Stimulated activated CD4-positive, alpha-beta T cell treated with anti-CD3 and anti-CD28 coated beads, Interleukin-1b, Interleukin-23, amount 100 ng/mL, for 48 hours (primary cell): ENCODE results near the gene TMEM163.
A peak's percentile ranks its signal among the peaks of the same experiment; 100 is the strongest.

ENCODE experiments used
- DNase-seq: peaks from one replicate; pipeline ENCODE4 v3.0.0-alpha.2; 2020

The TMEM163 gene

DNA sequence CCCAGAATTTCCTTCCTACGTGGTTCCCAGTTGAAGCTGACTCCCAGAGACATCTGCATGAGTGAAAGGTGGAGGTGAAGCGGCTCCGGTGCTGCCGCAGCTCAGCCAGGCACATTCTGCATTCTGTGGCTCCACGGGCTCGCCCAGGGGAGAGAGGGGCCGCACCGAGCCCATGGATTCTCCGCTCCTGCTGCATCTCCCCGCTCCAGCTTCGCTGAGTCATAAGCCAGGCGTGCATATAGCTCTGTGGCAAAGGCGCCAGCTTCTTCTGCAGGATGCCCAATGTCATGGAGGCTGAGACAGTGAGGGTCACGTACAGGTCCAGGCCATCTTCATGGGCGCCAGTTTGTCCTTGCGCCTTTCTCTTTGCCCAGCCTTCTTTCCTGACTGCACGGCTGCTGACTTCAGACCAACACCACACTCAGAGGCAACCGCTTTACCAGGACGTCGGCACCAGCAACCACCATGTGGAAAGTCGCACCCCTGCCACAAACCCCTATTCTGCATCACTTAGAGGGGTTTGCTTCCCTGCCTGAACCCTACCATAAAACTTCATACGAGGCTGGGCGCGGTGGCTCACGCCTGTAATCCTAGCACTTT lies 249.2 kb downstream of the TMEM163 start:
- no peak for DNase-seq

GRCh38 chr2:134468776-134469175 lies 250.0 kb downstream of the TMEM163 start:
- no peak for DNase-seq

GRCh38 chr2:134468164-134468563 lies 250.6 kb downstream of the TMEM163 start:
- DNase-seq: no peak

GRCh38 chr2:134466141-134466540 lies 252.7 kb downstream of the TMEM163 start:
- peak; percentile 28 for DNase-seq

DNA sequence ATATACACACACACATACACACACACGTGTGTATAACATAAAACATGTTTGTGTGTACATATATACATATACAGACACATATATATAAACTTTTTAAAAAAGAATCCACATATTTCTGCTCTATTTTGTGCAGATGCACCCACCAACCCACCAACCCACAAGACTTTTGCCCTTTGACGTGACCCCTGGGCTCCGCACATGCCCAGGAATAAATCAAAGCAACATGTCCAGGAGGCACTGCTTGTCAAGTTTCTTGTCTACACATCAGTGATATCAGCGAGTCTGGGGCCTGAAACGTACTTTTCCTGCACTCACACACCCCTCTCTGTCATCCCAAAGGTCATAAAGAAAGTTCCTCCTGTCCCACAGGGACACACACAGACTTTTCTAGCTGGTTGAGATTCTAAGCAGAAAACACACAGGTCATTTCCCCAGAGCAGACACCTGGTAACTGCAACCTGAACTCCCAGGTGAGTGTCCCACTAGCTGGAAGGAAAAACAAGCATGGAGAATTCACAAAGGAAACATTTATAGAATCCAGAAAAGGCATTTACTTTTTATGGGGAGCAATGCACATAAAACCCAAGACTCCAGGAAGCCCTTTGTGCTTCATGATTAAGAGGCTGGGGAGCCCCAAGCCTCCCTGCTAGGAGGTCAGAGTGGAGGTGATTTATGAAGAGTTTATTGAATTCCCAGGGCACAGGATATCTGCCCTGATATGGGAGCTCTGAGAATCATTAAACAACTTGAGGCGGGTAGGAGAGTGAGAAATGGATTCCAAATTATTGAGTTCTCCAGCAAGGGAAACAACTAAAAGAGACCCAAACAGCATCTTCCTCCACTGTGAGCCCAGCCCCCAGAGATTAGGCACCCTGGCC lies 253.3 kb downstream of the TMEM163 start:
- no peak for DNase-seq

DNA sequence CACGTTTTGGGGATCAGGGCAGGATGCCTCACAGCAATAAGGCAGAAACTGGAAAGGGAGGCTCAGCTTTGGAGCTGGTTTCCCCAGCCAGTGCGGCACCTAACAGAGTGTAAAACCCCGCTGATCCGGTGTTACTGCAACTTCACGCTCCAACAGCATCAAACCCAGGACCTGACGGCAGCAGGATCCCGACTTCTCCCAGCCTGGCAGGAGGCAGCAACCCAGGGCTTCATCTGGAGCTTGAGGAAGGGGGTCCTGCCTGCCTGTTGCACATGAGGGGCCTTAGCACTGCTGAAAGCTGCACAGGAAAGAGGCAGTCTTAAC lies 255.1 kb downstream of the TMEM163 start:
- DNase-seq: no peak

- no peak for DNase-seq
These were observed 255.8 kb downstream of the TMEM163 start for GRCh38 chr2:134462791-134463698.

DNA sequence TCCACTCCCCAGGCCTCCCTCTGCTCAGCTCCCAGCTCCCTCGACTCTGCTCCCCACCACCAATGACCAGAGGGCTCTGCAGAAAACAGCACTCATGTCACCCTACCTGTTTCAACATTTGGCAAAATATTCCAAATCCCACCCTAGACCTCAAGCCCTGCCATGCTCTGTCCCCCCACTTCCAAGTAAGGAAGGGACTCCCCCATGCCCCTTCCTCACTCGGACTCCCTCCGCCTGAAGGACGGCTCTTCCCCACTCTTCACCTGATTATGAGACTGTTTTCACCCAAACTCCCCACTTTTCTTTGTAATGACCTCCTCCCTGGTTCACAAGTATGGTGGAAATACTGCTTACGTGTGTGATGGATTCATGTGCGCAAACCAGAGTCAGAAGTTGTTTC lies 256.5 kb downstream of the TMEM163 start:
- no peak for DNase-seq

- no peak for DNase-seq
These were observed 257.3 kb downstream of the TMEM163 start for GRCh38 chr2:134461511-134461910.

DNA sequence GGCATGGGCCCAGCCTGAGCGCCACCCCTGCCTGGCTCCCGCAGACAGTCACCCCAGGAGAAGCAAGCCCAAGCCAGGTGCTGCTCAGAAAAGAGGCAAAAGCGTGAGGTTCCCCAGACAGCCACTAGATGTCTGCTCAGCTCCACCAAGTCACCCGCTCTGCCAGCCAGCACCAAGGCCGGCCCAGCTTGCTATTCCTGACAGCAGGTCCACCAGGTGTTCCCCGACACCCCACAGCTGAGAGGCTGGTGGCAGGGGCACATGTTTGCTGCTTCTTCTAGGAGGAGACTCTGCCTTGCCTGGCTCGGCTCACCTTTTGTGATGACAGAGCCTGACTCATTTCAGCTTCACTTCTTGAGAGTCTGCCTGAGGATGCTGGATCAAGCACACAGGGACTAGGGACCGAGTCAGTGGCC lies 258.2 kb downstream of the TMEM163 start:
- peak; percentile 30 for DNase-seq

- no peak for DNase-seq
These were observed 258.9 kb downstream of the TMEM163 start for GRCh38 chr2:134459706-134460406.

DNA sequence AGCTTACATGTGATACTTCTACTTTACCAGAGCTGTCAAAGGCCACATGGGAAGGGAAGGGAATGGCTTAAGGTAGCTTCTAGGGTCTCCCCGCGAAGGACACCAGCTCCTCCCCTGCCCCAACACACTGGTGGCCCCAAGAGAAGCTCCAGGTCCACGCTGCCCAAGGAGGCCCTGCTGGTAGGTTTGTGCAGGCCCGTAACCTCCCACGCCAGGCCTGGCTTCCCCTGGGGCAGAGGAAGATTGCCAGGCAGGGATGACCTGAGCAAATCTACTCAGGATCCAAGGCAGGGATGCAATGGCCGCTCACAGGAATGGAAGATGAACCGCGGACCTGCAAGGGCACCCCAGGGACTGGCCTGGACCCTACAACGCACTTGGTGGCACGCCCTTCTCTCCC lies 259.9 kb downstream of the TMEM163 start:
- DNase-seq: no peak

DNA sequence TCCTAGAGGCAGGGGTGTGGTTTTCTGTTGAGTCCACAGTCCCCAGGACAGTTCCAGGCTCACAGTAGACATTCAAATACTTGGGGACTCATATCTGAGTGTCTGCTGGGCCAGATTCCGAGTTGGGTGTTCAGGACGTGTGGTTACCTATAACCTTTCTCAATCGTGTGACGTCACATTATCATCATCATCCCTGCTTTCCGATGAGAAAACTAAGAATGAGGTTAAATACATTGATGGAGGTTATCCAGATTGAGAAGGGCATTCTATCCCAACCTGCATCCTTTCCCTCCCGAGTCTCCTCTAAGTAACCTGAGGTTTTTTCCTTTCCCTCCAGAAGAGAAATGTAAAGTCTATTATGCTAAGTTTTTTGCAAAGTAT lies 260.3 kb downstream of the TMEM163 start:
- no peak for DNase-seq

DNA sequence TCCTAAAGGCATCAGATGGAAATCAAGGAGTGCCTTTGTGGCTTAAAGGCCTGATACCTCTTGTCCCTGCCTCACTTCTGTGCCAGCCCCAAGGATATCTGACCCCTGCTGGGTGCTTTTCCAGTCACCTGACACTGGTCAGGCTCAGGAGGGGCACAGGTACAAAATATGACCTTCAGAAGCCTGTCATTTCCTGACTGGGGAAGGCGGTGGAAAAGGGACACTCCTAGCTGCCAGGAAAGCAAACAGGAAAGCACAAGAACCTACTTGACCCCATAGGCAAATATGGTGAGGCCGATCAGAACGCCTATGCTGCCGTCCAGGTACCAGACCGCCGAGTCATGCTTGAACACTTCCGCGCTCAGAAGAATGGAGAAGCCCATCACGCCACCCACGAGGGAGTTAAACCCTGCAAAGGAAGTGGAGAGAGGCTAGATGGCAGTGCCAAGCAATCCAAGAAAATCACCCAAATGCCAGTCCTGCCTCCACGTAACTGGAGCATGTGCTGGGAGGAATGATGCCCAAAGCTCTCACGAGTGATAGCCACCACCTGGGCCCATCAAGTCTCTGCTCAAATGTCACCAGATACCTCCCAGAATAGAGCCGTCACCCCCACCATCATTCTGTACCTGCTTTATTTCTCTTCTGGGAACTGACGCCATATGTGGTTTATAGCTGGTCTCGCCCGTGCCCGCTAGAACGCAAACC lies 260.9 kb downstream of the TMEM163 start:
- no peak for DNase-seq

- DNase-seq: no peak
These were observed 261.4 kb downstream of the TMEM163 start for GRCh38 chr2:134457353-134457752.

GRCh38 chr2:134455426-134455825 lies 263.4 kb downstream of the TMEM163 start:
- no peak for DNase-seq

DNA sequence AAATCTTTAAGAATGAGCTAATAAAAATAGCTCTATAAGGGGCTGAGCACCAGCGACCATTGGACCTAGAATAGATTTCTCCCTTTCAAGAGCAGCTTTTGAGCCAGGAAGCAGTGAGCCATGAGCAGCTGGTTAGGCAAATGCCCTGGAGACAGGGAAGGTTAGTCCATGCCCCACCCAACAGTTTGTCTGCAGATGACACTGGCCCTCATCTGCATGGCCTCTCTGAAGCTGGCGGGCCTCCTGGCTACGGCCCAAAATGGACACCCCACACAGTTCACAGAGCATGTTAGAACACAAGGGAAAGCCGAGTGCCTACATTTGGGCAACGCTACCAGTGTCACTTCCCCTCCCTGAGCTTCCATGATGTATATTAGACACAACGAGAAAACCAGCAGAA lies 263.9 kb downstream of the TMEM163 start:
- no peak for DNase-seq

- DNase-seq: no peak
These were observed 264.4 kb downstream of the TMEM163 start for GRCh38 chr2:134454426-134454825.

DNA sequence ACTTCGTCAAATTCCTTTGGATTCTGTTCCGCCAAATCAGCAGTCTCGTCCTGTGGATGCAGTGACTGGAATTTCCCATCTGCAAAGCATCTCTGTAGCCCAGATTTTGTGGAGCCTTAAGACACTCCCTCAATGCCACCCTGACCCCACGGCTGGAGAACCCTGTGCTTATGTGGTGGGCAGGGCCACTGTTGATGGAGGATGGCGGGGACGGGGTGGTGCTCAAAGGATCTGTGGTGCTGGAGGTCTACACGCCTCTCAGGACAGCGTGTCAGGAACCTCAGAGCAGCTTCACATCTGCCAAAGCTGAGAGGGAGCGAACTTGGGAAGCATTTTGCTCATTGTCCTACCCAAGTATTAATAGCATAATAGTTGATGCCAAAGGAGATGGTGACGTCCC lies 264.8 kb downstream of the TMEM163 start:
- DNase-seq: no peak

GRCh38 chr2:134453476-134453875 lies 265.3 kb downstream of the TMEM163 start:
- no peak for DNase-seq

DNA sequence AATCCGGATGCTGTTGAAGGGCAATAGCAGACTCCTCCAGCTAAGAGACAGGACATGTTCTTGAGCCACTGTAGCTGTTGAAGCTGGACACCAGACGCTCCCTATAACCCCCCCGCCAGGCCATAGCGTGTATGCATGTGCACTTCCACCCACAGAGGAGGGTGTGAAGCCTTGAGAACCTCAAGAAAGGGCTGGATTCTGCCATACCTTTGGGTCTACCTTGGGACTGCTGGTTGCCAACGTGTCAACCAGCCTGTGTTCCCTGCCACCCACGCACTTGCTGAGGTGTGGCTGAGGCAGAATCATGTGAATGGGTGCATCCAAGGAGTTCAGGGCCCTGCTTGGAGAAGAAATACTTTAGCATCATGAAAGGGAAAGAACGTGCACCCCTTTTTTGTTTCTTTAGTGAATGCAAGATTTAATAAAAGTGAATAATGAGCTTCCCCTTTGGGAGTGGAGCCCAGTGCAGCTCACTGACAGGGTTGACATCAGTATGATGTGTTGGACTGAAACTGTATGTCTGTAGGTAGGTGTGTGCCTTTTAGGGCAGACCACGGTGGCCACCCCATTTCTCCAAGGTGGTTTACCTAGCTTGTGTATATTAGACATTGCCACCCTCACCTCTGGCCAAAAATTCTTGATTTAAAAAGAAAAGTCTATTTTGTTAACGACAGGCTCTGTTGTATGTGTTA lies 266.6 kb downstream of the TMEM163 start:
- DNase-seq: no peak

DNA sequence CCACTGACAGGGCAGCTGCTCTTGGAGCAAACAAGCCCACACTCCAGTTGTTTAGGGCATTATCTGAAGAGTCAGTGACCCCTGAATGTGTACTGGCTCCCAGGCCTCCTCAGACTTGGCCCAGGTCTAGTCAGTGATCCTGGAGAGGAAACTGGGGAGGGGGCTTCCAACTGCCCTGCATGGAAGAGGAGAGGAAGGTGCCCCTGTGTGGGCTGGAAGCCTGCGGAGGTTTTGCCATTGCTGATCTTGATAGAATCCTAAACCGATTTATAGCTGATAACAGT lies 267.5 kb downstream of the TMEM163 start:
- no peak for DNase-seq
